Left ventricle myocardium inferior (tissue), 1 donor: Measurements from ENCODE around the gene LRRC31. TPM values are rescaled to one million over a fixed set of nuclear protein-coding genes. Genes with fewer than 3 reads are reported as not detected.

Source experiments
- DNase-seq: peaks from one replicate; pipeline ENCODE4 v3.0.0-alpha.2; 2020
- H3K27ac ChIP-seq: fragments of 200-600 bp; replicated peaks from 2 replicates; pipeline ENCODE4 v1.8.0; 2021
- H3K27me3 ChIP-seq: fragments of 200-600 bp; 2 replicates; pipeline ENCODE4 v1.8.0; 2021; ENCODE audit warnings: low read depth
- H3K36me3 ChIP-seq: fragments of 200-600 bp; 2 replicates; pipeline ENCODE4 v1.8.0; 2021
- H3K4me1 ChIP-seq: fragments of 200-600 bp; 2 replicates; pipeline ENCODE4 v1.8.0; 2021
- H3K4me3 ChIP-seq: fragments of 200-600 bp; 2 replicates; pipeline ENCODE4 v1.8.0; 2021; ENCODE audit warnings: mild to moderate bottlenecking, moderate library complexity
- H3K9me3 ChIP-seq: fragments of 200-600 bp; replicated peaks from 2 replicates; pipeline ENCODE4 v1.8.0; 2021
- intact Hi-C: fragments of 100-400 bp; cut with micrococcal nuclease; formaldehyde crosslinking; loops from one replicate; pipeline ENCODE4 v1.11.0; 2022
- long read RNA-seq: library from polyadenylated mRNA; unstranded; transcript quantifications from one replicate; pipeline ENCODE4 v2.0.0, GENCODE V29; 2021
- total RNA-seq: library from RNA; stranded (reverse); fragmentation: NEBNext Ultra II Directional; extraction: Animal tissue kit (Norgen Biotek cat#: 25700); gene quantifications from one replicate; pipeline ENCODE4 v1.2.1, GENCODE V29; 2021
- TF ChIP-seq, protein P1 (sequence below): fragments of 200-600 bp; IDR thresholded peaks from 2 replicates; pipeline ENCODE4 v1.8.0; 2021; ENCODE audit warnings: antibody characterized with exemption, mild to moderate bottlenecking, borderline replicate concordance
- donor health status: DM: no; HTN: yes; CAD: no; lungs with severe emphysema.

LRRC31 gene
- not detected for total RNA-seq
- long read RNA-seq: 0 reads

DNA sequence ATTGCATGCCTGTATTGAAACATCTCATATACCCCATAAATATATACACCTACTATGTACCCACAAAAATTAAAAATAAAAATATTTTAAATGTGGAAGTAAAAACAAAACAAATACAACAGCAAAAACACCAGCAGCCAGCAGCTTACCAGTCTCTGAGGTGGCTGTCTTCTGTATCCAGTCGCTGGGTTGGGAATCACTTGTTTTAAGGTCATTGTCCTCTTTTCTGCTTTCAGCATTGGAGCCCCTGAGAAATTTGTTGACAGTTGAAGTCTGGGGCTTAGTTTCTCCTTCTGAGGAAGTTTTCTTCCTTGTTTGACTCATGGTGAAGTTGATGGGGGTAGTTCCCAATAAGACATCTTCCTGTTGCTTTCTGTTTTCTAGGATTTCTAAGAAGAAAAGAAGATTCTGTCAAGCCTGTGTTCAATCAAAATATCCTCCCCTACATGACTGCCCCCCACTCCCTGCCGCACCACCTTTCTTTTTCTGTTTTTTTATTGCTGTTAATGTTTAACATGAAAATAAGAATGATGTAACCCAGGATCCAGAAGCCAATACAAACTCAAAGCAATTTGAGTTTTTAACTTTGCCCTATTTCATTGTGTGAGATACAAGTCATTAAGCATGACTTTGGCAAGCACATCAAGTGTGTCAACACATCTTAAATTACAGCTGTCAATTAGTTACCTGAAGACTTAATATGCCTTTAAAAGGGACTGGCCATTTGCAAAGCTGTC is at the start of gene LRRC31:
LRRC31 (minus strand) TSS at position 452 of the 737 bp plus-strand sequence; CDS start at position 324, 128 bp downstream.
- no peaks in the 10 kb centered on the region for H3K36me3 ChIP-seq
- no peaks in the 10 kb centered on the region for H3K27me3 ChIP-seq
- H3K9me3 ChIP-seq: no peaks in the 10 kb centered on the region
- H3K4me1 ChIP-seq: no peaks in the 10 kb centered on the region
- intact Hi-C loops: loop anchor here (10.0 kb wide), 1 partner anchor 155 kb away; no protein-coding TSS in a partner anchor
- H3K27ac ChIP-seq: no peak within 1 kb of the TSS
- no peak for DNase-seq
- TF ChIP-seq, protein P1, sequence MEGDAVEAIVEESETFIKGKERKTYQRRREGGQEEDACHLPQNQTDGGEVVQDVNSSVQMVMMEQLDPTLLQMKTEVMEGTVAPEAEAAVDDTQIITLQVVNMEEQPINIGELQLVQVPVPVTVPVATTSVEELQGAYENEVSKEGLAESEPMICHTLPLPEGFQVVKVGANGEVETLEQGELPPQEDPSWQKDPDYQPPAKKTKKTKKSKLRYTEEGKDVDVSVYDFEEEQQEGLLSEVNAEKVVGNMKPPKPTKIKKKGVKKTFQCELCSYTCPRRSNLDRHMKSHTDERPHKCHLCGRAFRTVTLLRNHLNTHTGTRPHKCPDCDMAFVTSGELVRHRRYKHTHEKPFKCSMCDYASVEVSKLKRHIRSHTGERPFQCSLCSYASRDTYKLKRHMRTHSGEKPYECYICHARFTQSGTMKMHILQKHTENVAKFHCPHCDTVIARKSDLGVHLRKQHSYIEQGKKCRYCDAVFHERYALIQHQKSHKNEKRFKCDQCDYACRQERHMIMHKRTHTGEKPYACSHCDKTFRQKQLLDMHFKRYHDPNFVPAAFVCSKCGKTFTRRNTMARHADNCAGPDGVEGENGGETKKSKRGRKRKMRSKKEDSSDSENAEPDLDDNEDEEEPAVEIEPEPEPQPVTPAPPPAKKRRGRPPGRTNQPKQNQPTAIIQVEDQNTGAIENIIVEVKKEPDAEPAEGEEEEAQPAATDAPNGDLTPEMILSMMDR: no peak
- H3K4me3 ChIP-seq: no peak within 1 kb of the TSS

DNA sequence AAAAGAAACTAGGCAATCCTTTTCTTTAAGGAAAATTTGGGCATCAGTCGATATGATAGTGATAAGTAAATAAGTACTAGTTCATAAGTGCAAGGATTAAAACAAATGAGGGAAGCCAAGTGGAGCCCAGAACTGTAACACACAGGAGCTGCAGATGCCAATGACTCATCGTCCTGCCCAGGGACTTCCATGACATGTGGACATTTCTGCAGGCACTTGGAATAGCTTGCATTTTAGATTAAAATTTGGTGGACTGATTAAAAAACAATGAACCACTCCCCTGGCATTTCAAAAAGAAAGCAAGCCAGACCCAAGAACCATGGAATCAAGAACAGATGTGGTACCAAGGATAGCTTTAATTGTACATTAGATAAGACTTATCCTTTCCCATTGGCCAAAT is 44.6 kb upstream of the LRRC31 start:
- Histone ChIP-seq H3K9me3 (no peaks in the 10 kb centered on the region), H3K4me3 (no peak overlapping the region), H3K36me3 (no peaks in the 10 kb centered on the region), H3K27ac (no peak overlapping the region), H3K4me1 (peaks cover 15% of the 10 kb centered on the region), H3K27me3 (no peaks in the 10 kb centered on the region)
- intact Hi-C loops: no loop called here
- no peak for DNase-seq
- TF ChIP-seq, protein P1: no peak

DNA sequence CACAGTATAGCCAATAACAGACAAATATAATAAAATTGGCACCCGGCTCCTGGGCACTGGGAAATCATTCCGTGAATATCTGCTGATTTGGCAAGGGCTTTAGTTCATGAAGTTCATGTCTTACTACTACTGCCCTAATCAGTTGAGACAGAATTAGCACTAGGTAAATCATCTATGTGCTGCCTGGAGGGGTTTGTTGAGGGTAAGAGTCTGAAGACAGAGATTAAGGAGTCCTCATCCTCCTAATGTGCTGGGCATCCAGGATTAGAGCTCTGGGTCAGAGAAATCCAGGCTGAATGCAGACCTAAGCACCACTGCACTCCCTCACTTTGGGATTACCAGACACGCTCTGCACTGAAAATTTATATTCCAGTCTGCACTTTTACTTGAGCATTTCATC is 43.6 kb upstream of the LRRC31 start:
- no peak overlapping the region for H3K27ac ChIP-seq
- H3K4me3 ChIP-seq: no peak overlapping the region
- H3K36me3 ChIP-seq: no peaks in the 10 kb centered on the region
- intact Hi-C loops: no loop called here
- H3K27me3 ChIP-seq: no peaks in the 10 kb centered on the region
- DNase-seq: no peak
- H3K4me1 ChIP-seq: peaks cover 15% of the 10 kb centered on the region
- H3K9me3 ChIP-seq: no peaks in the 10 kb centered on the region
- TF ChIP-seq, protein P1: no peak

DNA sequence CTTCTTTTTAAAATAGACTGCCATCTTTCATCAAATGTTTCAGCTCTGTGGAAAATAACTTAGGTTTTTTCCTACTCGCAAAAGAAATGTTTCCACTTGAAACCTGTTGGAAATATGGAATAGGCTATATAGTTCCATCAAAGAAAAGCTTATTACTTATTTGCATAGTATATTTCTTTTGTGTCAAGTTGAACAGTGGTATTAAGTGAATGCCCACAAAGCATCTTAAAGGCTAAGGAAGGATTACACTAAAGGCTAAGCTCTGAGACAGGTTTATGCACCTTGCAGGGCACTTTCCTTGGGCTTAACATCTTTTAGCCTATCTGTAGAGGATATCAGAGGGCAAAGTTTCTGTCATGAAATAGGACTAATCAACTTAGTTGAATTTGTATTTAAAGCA is 41.5 kb upstream of the LRRC31 start, which contains the start of gene SAMD7:
SAMD7 (plus strand) TSS at position 301 of the 400 bp plus-strand sequence. CDS start 7,927 bp downstream, outside the sequence.
- no peak for DNase-seq
- H3K4me1 ChIP-seq: peaks cover 17% of the 10 kb centered on the region
- H3K9me3 ChIP-seq: no peaks in the 10 kb centered on the region
- intact Hi-C loops: no loop called here
- TF ChIP-seq, protein P1: no peak
- no peak within 1 kb of the TSS for H3K27ac ChIP-seq
- no peaks in the 10 kb centered on the region for H3K36me3 ChIP-seq
- H3K4me3 ChIP-seq: no peak within 1 kb of the TSS
- no peaks in the 10 kb centered on the region for H3K27me3 ChIP-seq

DNA sequence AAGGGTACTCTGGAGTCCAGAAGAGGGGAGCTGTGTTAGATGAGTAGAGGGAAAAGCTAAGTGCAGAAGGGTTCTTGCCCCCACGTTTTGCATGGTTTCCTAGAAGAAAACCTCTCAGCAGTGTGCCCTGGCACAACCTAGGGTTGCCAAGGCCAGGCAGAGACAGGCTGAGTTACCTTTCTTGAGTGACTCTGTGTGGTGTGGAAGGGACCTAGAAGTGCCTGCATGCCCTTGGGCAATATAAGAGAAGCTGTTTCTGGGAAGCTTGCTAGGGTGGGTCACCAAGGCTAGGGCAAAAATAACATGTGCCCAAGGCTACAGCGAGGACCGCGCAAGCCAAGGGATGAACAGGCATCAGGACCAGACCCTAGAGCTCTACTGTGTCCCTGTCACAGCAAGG is 38.2 kb upstream of the LRRC31 start:
- DNase-seq: no peak
- TF ChIP-seq, protein P1: no peak
- no peaks in the 10 kb centered on the region for H3K36me3 ChIP-seq
- H3K9me3 ChIP-seq: no peaks in the 10 kb centered on the region
- no peak overlapping the region for H3K27ac ChIP-seq
- no peaks in the 10 kb centered on the region for H3K27me3 ChIP-seq
- intact Hi-C loops: no loop called here
- H3K4me3 ChIP-seq: no peak overlapping the region
- peaks cover 12% of the 10 kb centered on the region for H3K4me1 ChIP-seq
